Loucy (cell line): ENCODE measurements around the gene OR11A1.

Experiments
- H2AFZ ChIP-seq: fragments of 200-600 bp; sonication (generic); 2 replicates; pipeline ENCODE4 v1.6.0; 2016; ENCODE audit warnings: antibody characterized with exemption, mild to moderate bottlenecking, low read length, moderate library complexity
- H3F3A ChIP-seq: fragments of 200-600 bp; 2 replicates; pipeline ENCODE4 v1.6.0; 2016; ENCODE audit warnings: antibody characterized with exemption, low read depth, mild to moderate bottlenecking
- H3K27me3 ChIP-seq: fragments of 200-600 bp; sonication (generic); 2 replicates; pipeline ENCODE4 v1.6.1; 2014; ENCODE audit warnings: low read length, mild to moderate bottlenecking; ENCODE audit not compliant: insufficient read depth, poor library complexity, severe bottlenecking
- H3K36me3 ChIP-seq: fragments of 200-600 bp; sonication (generic); 2 replicates; pipeline ENCODE4 v1.6.1; 2016; ENCODE audit warnings: low read length; ENCODE audit not compliant: insufficient read depth
- H3K4me1 ChIP-seq: fragments of 200-600 bp; sonication (generic); 2 replicates; pipeline ENCODE4 v1.5.1; 2014; ENCODE audit warnings: low read length, mild to moderate bottlenecking; ENCODE audit not compliant: insufficient read depth, poor library complexity, severe bottlenecking
- H3K4me2 ChIP-seq: fragments of 200-600 bp; sonication (generic); 2 replicates; pipeline ENCODE4 v1.6.0; 2014; ENCODE audit warnings: antibody characterized with exemption, low read length, low read depth, mild to moderate bottlenecking; ENCODE audit not compliant: poor library complexity, severe bottlenecking
- H3K4me3 ChIP-seq: fragments of 200-600 bp; sonication (generic); 2 replicates; pipeline ENCODE4 v1.5.1; 2014; ENCODE audit warnings: low read length, mild to moderate bottlenecking, mixed read lengths; ENCODE audit not compliant: poor library complexity, severe bottlenecking
- H3K79me2 ChIP-seq: fragments of 200-600 bp; sonication (generic); 2 replicates; pipeline ENCODE4 v1.6.1; 2014; ENCODE audit warnings: low read length; ENCODE audit not compliant: insufficient read depth
- H3K9ac ChIP-seq: fragments of 200-600 bp; sonication (generic); 2 replicates; pipeline ENCODE4 v1.6.0; 2014; ENCODE audit warnings: mild to moderate bottlenecking, low read depth, low read length, moderate library complexity; ENCODE audit not compliant: poor library complexity, severe bottlenecking
- H3K9me2 ChIP-seq: fragments of 200-600 bp; sonication (generic); replicated peaks from 2 replicates; pipeline ENCODE4 v1.6.1; 2016; ENCODE audit warnings: low read depth, low read length, mixed read lengths
- H3K9me3 ChIP-seq: fragments of 200-600 bp; sonication (generic); 2 replicates; pipeline ENCODE4 v1.6.1; 2014; ENCODE audit warnings: mild to moderate bottlenecking, antibody characterized with exemption, low read length, low read depth; ENCODE audit not compliant: insufficient read depth
- H4K20me1 ChIP-seq: fragments of 200-600 bp; sonication (generic); 2 replicates; pipeline ENCODE4 v1.6.0; 2014; ENCODE audit warnings: antibody characterized with exemption, low read length, mild to moderate bottlenecking; ENCODE audit not compliant: insufficient read depth, poor library complexity, severe bottlenecking
- CTCF ChIP-seq: fragments of 200-600 bp; sonication (generic); conservative IDR thresholded peaks from 2 replicates; pipeline ENCODE4 v1.5.1; 2014; ENCODE audit warnings: mild to moderate bottlenecking, antibody characterized with exemption, low read length
- EZH2phosphoT487 ChIP-seq: fragments of 200-600 bp; IDR thresholded peaks from 2 replicates; pipeline ENCODE4 v1.6.1; 2018; ENCODE audit warnings: antibody characterized with exemption, mild to moderate bottlenecking, moderate library complexity, borderline replicate concordance

The OR11A1 gene

GRCh38 chr6:29456971-29457370 lies at the start of gene OR11A1, which contains the start of gene OR2H1:
Gene OR11A1, minus strand, starts transcription at chr6:29457071. Its CDS starts 29,430 bp downstream, at chr6:29427641.
Gene OR2H1, plus strand, starts transcription at chr6:29457155. Its CDS starts 4,615 bp downstream, at chr6:29461770.
- H3K4me3 ChIP-seq: no peak within 1 kb of the TSS
- no peak within 1 kb of the TSS for H3K9ac ChIP-seq
- H3K4me1 ChIP-seq: peaks cover 9% of the 10 kb centered on the region
- H3K27me3 ChIP-seq: no peaks in the 10 kb centered on the region
- H3K4me2 ChIP-seq: no peak within 1 kb of the TSS
- H3K36me3 ChIP-seq: no peaks in the 10 kb centered on the region
- H3F3A ChIP-seq: no peaks in the 10 kb centered on the region
- H3K79me2 ChIP-seq: no peaks in the 10 kb centered on the region
- H3K9me3 ChIP-seq: no peaks in the 10 kb centered on the region
- no peaks in the 10 kb centered on the region for H4K20me1 ChIP-seq
- no peak for TF ChIP-seq CTCF
- no peak for TF ChIP-seq EZH2phosphoT487
- H3K9me2 ChIP-seq: no peaks in the 10 kb centered on the region
- H2AFZ ChIP-seq: no peak within 1 kb of the TSS

GRCh38 chr6:29506446-29507067 lies 49.7 kb upstream of the OR11A1 start:
- H3K4me2 ChIP-seq: no peak overlapping the region
- no peaks in the 10 kb centered on the region for H3K27me3 ChIP-seq
- no peaks in the 10 kb centered on the region for H3K9me2 ChIP-seq
- peaks cover 6% of the 10 kb centered on the region for H3K4me1 ChIP-seq
- H3K79me2 ChIP-seq: no peaks in the 10 kb centered on the region
- H3K4me3 ChIP-seq: no peak overlapping the region
- H2AFZ ChIP-seq: no peak overlapping the region
- no peak overlapping the region for H3K9ac ChIP-seq
- H3F3A ChIP-seq: no peaks in the 10 kb centered on the region
- H4K20me1 ChIP-seq: no peaks in the 10 kb centered on the region
- TF ChIP-seq CTCF: no peak
- no peak for TF ChIP-seq EZH2phosphoT487
- no peaks in the 10 kb centered on the region for H3K36me3 ChIP-seq
- H3K9me3 ChIP-seq: no peaks in the 10 kb centered on the region

GRCh38 chr6:29505808-29506207 lies 48.9 kb upstream of the OR11A1 start:
- no peak for TF ChIP-seq EZH2phosphoT487
- no peak for TF ChIP-seq CTCF
- no peaks in the 10 kb centered on the region for H3F3A ChIP-seq

More at GRCh38 chr6:29505808-29506207, 48.9 kb upstream of the OR11A1 start:
- Histone ChIP-seq H2AFZ (no peak overlapping the region), H3K36me3 (no peaks in the 10 kb centered on the region), H3K9ac (no peak overlapping the region), H3K4me2 (no peak overlapping the region), H3K27me3 (no peaks in the 10 kb centered on the region), H3K79me2 (no peaks in the 10 kb centered on the region), H3K4me3 (no peak overlapping the region), H3K9me3 (no peaks in the 10 kb centered on the region), H4K20me1 (no peaks in the 10 kb centered on the region), H3K4me1 (peaks cover 5% of the 10 kb centered on the region), H3K9me2 (no peaks in the 10 kb centered on the region)
